Osteocyte (in vitro differentiated cells): ENCODE results near the gene TMEM175. TPM values are rescaled to one million over a fixed set of nuclear protein-coding genes. Genes with fewer than 3 reads are reported as not detected.
"Not testable (repeated sequence)": the region's sequence is repeated elsewhere in the genome, so short reads cannot be mapped to it uniquely, and the experiment has no call there.

Experiments
- DNase-seq: peaks from one replicate; pipeline ENCODE4 v3.0.0; 2021; ENCODE audit warnings: mixed read lengths; ENCODE audit not compliant: unreplicated experiment; ENCODE audit errors: extremely low spot score
- H3K27ac Mint-ChIP-seq: one replicate; pipeline ENCODE4 v1.8.0; 2021; ENCODE audit warnings: mild to moderate bottlenecking, mixed read lengths; ENCODE audit not compliant: unreplicated experiment
- H3K27me3 Mint-ChIP-seq: one replicate; pipeline ENCODE4 v1.8.0; 2021; ENCODE audit warnings: mixed read lengths; ENCODE audit not compliant: unreplicated experiment
- H3K36me3 Mint-ChIP-seq: one replicate; pipeline ENCODE4 v1.8.0; 2021; ENCODE audit warnings: mixed read lengths; ENCODE audit not compliant: unreplicated experiment
- H3K4me1 Mint-ChIP-seq: one replicate; pipeline ENCODE4 v1.8.0; 2021; ENCODE audit warnings: mixed read lengths; ENCODE audit not compliant: unreplicated experiment
- H3K4me3 Mint-ChIP-seq: one replicate; pipeline ENCODE4 v1.8.0; 2021; ENCODE audit warnings: mild to moderate bottlenecking, moderate library complexity, mixed read lengths; ENCODE audit not compliant: unreplicated experiment
- H3K9me3 Mint-ChIP-seq: one replicate; pipeline ENCODE4 v1.8.0; 2021; ENCODE audit warnings: mixed read lengths; ENCODE audit not compliant: unreplicated experiment
- total RNA-seq: library from RNA; stranded (reverse); gene quantifications from 2 replicates; pipeline ENCODE4 v1.2.1, GENCODE V29; 2021
- TF ChIP-seq, protein P1 (sequence below): fragments of 200-600 bp; sonication (generic); IDR thresholded peaks from 2 replicates; pipeline ENCODE4 v1.5.0; 2021; ENCODE audit warnings: antibody characterized with exemption, mild to moderate bottlenecking, moderate library complexity

TMEM175 gene
- total RNA-seq, 1 donor from 2014 or later: 39.7 TPM

- peaks cover 9% of the 10 kb centered on the region for H3K4me1 Mint-ChIP-seq
- H3K27ac Mint-ChIP-seq: no peak overlapping the region
- no peaks in the 10 kb centered on the region for H3K27me3 Mint-ChIP-seq
- TF ChIP-seq, protein P1, sequence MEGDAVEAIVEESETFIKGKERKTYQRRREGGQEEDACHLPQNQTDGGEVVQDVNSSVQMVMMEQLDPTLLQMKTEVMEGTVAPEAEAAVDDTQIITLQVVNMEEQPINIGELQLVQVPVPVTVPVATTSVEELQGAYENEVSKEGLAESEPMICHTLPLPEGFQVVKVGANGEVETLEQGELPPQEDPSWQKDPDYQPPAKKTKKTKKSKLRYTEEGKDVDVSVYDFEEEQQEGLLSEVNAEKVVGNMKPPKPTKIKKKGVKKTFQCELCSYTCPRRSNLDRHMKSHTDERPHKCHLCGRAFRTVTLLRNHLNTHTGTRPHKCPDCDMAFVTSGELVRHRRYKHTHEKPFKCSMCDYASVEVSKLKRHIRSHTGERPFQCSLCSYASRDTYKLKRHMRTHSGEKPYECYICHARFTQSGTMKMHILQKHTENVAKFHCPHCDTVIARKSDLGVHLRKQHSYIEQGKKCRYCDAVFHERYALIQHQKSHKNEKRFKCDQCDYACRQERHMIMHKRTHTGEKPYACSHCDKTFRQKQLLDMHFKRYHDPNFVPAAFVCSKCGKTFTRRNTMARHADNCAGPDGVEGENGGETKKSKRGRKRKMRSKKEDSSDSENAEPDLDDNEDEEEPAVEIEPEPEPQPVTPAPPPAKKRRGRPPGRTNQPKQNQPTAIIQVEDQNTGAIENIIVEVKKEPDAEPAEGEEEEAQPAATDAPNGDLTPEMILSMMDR: no peak
- no peaks in the 10 kb centered on the region for H3K36me3 Mint-ChIP-seq
- H3K9me3 Mint-ChIP-seq: no peaks in the 10 kb centered on the region
- no peak for DNase-seq
- peak overlapping the region; percentile 35 for H3K4me3 Mint-ChIP-seq
Measured at GRCh38 chr4:996997-997374, 64.7 kb downstream of the TMEM175 start.

- no peak overlapping the region for H3K4me3 Mint-ChIP-seq
- H3K27me3 Mint-ChIP-seq: no peaks in the 10 kb centered on the region
- H3K9me3 Mint-ChIP-seq: no peaks in the 10 kb centered on the region
- DNase-seq: no peak
- peaks cover 5% of the 10 kb centered on the region for H3K4me1 Mint-ChIP-seq
- no peak overlapping the region for H3K27ac Mint-ChIP-seq
- H3K36me3 Mint-ChIP-seq: no peaks in the 10 kb centered on the region
- TF ChIP-seq, protein P1: no peak
Measured at GRCh38 chr4:997375-998071, 65.3 kb downstream of the TMEM175 start.

DNA sequence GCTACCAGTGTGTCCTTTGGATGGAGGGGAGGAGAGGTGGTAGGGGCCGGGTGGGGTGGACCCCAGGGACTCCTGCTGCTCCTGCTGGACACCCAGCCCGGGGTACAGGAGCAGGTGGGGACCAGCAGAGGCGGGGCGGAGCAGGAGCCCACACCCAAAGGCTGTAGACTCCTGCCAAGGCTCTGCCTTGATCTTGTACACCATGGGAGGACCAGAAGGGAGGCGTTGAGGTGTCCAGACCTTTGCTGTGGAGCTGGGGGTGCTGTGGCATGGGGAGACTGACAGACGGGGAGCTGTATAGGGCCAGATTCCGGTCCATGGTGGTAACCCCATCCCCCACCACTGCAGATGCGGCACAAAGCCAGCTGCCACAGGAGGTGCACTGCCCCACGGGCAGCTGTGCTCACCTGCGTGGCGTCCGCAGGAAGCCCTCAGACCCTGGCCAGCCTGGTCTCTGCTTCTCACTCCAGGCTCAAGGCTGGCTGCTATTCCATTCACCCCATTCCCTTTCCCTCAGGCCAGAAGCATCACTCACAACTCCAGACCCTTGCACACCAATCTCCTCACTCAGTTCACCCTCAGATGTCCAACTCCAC lies 65.9 kb downstream of the TMEM175 start:
- Mint-ChIP-seq H3K27me3 (no peaks in the 10 kb centered on the region), H3K4me3 (no peak overlapping the region), H3K9me3 (no peaks in the 10 kb centered on the region), H3K36me3 (no peaks in the 10 kb centered on the region), H3K27ac (no peak overlapping the region), H3K4me1 (peaks cover 2% of the 10 kb centered on the region)
- TF ChIP-seq, protein P1: no peak
- no peak for DNase-seq

DNA sequence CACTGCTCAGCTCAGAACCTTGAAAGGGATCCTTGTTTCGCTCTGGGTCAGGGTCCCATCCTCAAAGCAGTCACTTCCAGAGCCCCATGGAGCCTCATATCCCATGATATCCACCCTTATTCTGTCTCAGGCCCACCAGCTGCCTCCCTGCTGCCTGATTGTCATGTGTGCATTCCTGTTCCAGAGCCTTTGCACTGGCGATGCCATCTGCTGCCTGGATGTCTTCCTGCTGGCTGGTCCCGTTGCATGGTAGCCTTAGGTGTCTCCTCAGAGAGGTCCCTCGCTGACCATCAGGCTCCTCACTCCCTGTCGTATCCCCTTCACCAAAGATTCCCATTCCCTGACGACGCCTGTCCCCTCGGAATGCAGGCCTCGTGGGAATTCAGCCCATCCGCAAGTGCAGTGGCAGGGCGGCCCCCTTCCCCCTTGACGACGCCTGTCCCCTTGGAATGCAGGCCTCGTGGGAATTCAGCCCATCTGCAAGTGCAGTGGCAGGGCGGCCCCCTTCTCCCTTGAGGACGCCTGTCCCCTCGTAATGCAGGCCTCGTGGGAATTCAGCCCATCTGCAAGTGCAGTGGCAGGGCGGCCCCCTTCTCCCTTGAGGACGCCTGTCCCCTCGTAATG lies 67.1 kb downstream of the TMEM175 start:
- not testable (repeated sequence) for H3K36me3 Mint-ChIP-seq, H3K4me1 Mint-ChIP-seq, H3K27me3 Mint-ChIP-seq, H3K9me3 Mint-ChIP-seq, H3K27ac Mint-ChIP-seq, DNase-seq, H3K4me3 Mint-ChIP-seq

GRCh38 chr4:999882-1000425 lies 67.7 kb downstream of the TMEM175 start:
- Mint-ChIP-seq H3K4me1 (peaks cover 2% of the 10 kb centered on the region), H3K27me3 (no peaks in the 10 kb centered on the region), H3K27ac (no peak overlapping the region), H3K4me3 (no peak overlapping the region), H3K36me3 (no peaks in the 10 kb centered on the region), H3K9me3 (no peaks in the 10 kb centered on the region)
- DNase-seq: no peak
- TF ChIP-seq, protein P1: no peak
